ENCODE results near the gene ZNF281.

ZNF281 gene

DNA sequence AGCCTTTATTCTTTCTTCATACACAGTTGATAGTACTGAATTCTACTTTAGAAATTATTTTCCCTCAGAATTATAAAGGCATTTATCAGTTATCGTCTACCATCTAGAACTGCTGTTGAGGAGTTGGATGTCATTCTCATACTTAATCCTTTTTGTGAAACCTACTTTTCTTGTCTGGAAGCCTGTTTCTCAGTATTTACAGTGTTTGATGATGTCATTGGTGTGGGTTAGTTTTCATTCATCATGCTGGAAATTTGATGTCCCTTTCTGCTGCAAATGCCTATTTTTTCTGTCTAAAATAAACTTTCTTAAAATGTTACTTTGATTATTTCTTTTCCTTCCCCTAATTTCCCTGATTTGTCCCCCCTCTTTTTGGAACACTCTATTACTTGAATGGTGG, 22.8 kb upstream of the ZNF281 start:
- TF ChIP-seq, protein P1, sequence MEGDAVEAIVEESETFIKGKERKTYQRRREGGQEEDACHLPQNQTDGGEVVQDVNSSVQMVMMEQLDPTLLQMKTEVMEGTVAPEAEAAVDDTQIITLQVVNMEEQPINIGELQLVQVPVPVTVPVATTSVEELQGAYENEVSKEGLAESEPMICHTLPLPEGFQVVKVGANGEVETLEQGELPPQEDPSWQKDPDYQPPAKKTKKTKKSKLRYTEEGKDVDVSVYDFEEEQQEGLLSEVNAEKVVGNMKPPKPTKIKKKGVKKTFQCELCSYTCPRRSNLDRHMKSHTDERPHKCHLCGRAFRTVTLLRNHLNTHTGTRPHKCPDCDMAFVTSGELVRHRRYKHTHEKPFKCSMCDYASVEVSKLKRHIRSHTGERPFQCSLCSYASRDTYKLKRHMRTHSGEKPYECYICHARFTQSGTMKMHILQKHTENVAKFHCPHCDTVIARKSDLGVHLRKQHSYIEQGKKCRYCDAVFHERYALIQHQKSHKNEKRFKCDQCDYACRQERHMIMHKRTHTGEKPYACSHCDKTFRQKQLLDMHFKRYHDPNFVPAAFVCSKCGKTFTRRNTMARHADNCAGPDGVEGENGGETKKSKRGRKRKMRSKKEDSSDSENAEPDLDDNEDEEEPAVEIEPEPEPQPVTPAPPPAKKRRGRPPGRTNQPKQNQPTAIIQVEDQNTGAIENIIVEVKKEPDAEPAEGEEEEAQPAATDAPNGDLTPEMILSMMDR (IDR thresholded peaks at IDR 0.05; ENCODE audit: low read length) = no peak
- TF ChIP-seq EZH2phosphoT487 (IDR thresholded peaks at IDR 0.05; ENCODE audit: low read length) = no peak
- no peak for TF ChIP-seq EZH2 (optimal IDR thresholded peaks at IDR 0.05; ENCODE audit: low read depth, low read length)
- Histone ChIP-seq H2AFZ (ENCODE audit: low read length) (no peak overlapping the region), H3K4me3 (ENCODE audit: low read length) (no peak overlapping the region), H3K9me3 (replicated peaks; ENCODE audit: insufficient read depth, low read length) (no peaks in the 10 kb centered on the region), H3K4me2 (ENCODE audit: low read depth, low read length) (no peak overlapping the region), H3K79me2 (ENCODE audit: low read length) (no peaks in the 10 kb centered on the region), H3K4me1 (ENCODE audit: low read length) (peaks cover 14% of the 10 kb centered on the region), H3K27me3 (replicated peaks; ENCODE audit: insufficient read depth, low read length) (no peaks in the 10 kb centered on the region), H3F3A (ENCODE audit: insufficient read depth, low read length) (no peaks in the 10 kb centered on the region), H4K20me1 (ENCODE audit: insufficient read depth, low read length) (no peaks in the 10 kb centered on the region), H3K9me2 (replicated peaks; ENCODE audit: insufficient read depth, low read length) (no peaks in the 10 kb centered on the region), H3K27ac (ENCODE audit: low read length) (no peak overlapping the region), H3K36me3 (replicated peaks; ENCODE audit: insufficient read depth, low read length) (no peaks in the 10 kb centered on the region), H3K9ac (ENCODE audit: low read length) (no peak overlapping the region)
- DNase-seq = no peak

GRCh38 chr1:200429221-200429751, 19.4 kb upstream of the ZNF281 start:
- TF ChIP-seq, protein P1 (IDR thresholded peaks at IDR 0.05; ENCODE audit: low read length) = no peak
- TF ChIP-seq EZH2phosphoT487 (IDR thresholded peaks at IDR 0.05; ENCODE audit: low read length) (no peak), EZH2 (optimal IDR thresholded peaks at IDR 0.05; ENCODE audit: low read depth, low read length) (no peak)
- H4K20me1 ChIP-seq (ENCODE audit: insufficient read depth, low read length) = no peaks in the 10 kb centered on the region
- no peak overlapping the region for H3K9ac ChIP-seq (ENCODE audit: low read length)
- no peak overlapping the region for H2AFZ ChIP-seq (ENCODE audit: low read length)
- H3K79me2 ChIP-seq (ENCODE audit: low read length) = no peaks in the 10 kb centered on the region
- no peak overlapping the region for H3K4me2 ChIP-seq (ENCODE audit: low read depth, low read length)
- H3K36me3 ChIP-seq (replicated peaks; ENCODE audit: insufficient read depth, low read length) = no peaks in the 10 kb centered on the region
- no peaks in the 10 kb centered on the region for H3F3A ChIP-seq (ENCODE audit: insufficient read depth, low read length)
- H3K4me1 ChIP-seq (ENCODE audit: low read length) = no peaks in the 10 kb centered on the region
- DNase-seq = no peak
- H3K27ac ChIP-seq (ENCODE audit: low read length) = no peak overlapping the region
- no peaks in the 10 kb centered on the region for H3K9me3 ChIP-seq (replicated peaks; ENCODE audit: insufficient read depth, low read length)
- H3K4me3 ChIP-seq (ENCODE audit: low read length) = no peak overlapping the region
- H3K27me3 ChIP-seq (replicated peaks; ENCODE audit: insufficient read depth, low read length) = no peaks in the 10 kb centered on the region
- H3K9me2 ChIP-seq (replicated peaks; ENCODE audit: insufficient read depth, low read length) = no peaks in the 10 kb centered on the region

- no peaks in the 10 kb centered on the region for H3K27me3 ChIP-seq (replicated peaks; ENCODE audit: insufficient read depth, low read length)
- no peak for DNase-seq
- H3K4me2 ChIP-seq (ENCODE audit: low read depth, low read length) = no peak overlapping the region
- H3K36me3 ChIP-seq (replicated peaks; ENCODE audit: insufficient read depth, low read length) = no peaks in the 10 kb centered on the region
- H3F3A ChIP-seq (ENCODE audit: insufficient read depth, low read length) = no peaks in the 10 kb centered on the region
- H3K4me1 ChIP-seq (ENCODE audit: low read length) = no peaks in the 10 kb centered on the region
- TF ChIP-seq EZH2phosphoT487 (IDR thresholded peaks at IDR 0.05; ENCODE audit: low read length) = no peak
- TF ChIP-seq, protein P1 (IDR thresholded peaks at IDR 0.05; ENCODE audit: low read length) = no peak
- no peak for TF ChIP-seq EZH2 (optimal IDR thresholded peaks at IDR 0.05; ENCODE audit: low read depth, low read length)
- no peak overlapping the region for H3K27ac ChIP-seq (ENCODE audit: low read length)
- no peaks in the 10 kb centered on the region for H3K9me2 ChIP-seq (replicated peaks; ENCODE audit: insufficient read depth, low read length)
- H2AFZ ChIP-seq (ENCODE audit: low read length) = no peak overlapping the region
- no peaks in the 10 kb centered on the region for H3K79me2 ChIP-seq (ENCODE audit: low read length)
- no peak overlapping the region for H3K9ac ChIP-seq (ENCODE audit: low read length)
- no peaks in the 10 kb centered on the region for H4K20me1 ChIP-seq (ENCODE audit: insufficient read depth, low read length)
- no peak overlapping the region for H3K4me3 ChIP-seq (ENCODE audit: low read length)
- H3K9me3 ChIP-seq (replicated peaks; ENCODE audit: insufficient read depth, low read length) = no peaks in the 10 kb centered on the region
These were observed 18.8 kb upstream of the ZNF281 start for GRCh38 chr1:200428482-200429205.

All from MM.1S (cell line).